H1 (cell line): ENCODE data around the gene PSG7.
"Not testable (repeated sequence)": the region's sequence is repeated elsewhere in the genome, so short reads cannot be mapped to it uniquely, and the experiment has no call there.

Experiments used
- EZH2 ChIP-seq: fragments of 200-600 bp; sonication (generic); IDR thresholded peaks from 2 replicates; pipeline ENCODE4 v1.7.1; 2012; ENCODE audit warnings: low read depth, mild to moderate bottlenecking, moderate library complexity, low read length, inconsistent platforms; ENCODE audit not compliant: severe bottlenecking
- JUND ChIP-seq: IDR thresholded peaks from 2 replicates; pipeline ENCODE4 v1.6.1; 2011; ENCODE audit warnings: mild to moderate bottlenecking, improper control_type of control experiment, low read length
- POLR2A ChIP-seq, 2 experiments: IDR thresholded peaks; 1 replicate in 1 of 2; 2 replicates in 1 of 2; pipeline ENCODE4 v1.6.1; 2011; ENCODE audit warnings: low read depth in 2 of 2, low read length in 2 of 2, mild to moderate bottlenecking in 2 of 2; ENCODE audit errors: control extremely low read depth in 1 of 2

DNA sequence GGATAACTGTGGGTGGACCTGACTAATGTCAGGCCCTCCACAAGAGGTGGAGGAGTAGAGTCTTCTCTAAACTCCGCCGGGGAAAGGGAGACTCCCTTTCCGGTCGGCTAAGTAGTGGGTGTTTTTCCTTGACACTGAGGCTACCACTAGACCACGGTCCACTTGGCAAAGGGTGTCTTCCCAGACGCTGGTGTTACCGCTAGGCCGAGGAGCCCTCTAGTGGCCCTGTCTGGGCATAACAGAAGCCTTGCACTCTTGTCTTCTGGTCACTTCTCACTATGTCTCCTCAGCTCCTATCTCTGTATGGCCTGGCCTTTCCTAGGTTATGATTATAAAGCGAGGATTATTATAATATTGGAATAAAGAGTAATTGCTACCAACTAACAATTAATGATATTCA is 13.9 kb downstream of the PSG7 start:
- not testable (repeated sequence) for TF ChIP-seq POLR2A (IDR thresholded peaks at IDR 0.05; ENCODE audit: control extremely low read depth in 1 of 2, low read depth in 2 of 2, low read length in 2 of 2); EZH2; JUND
